K562 (cell line): ENCODE results near the gene CERS1. TPM values are rescaled to one million over a fixed set of nuclear protein-coding genes. Genes with fewer than 3 reads are reported as not detected.

ENCODE experiments used
- ATAC-seq: fragments of 200-7000 bp; cut with Tn5 transposase; 3 replicates; pipeline ENCODE4 v1.9.1; 2020; ENCODE audit warnings: moderate library complexity
- BruUV-seq: library from RNA; stranded (reverse); fragments of 400-500 nt; replicated peaks from 2 replicates; lab custom pipeline; 2021; lab: Mats Ljungman, UMichigan
- CTCF ChIA-PET: fragments of 300-600 bp; formaldehyde crosslinking; extraction: SDS; loops from one replicate; lab custom pipeline; 2021; ENCODE audit warnings: low intra/inter-chr PET ratio; lab: Yijun Ruan, JAX
- POLR2A ChIA-PET: fragments of 300-600, 350-650 bp; sonication (Branson Sonifier 250); formaldehyde crosslinking; extraction: SDS; loops from one replicate; lab custom pipeline; 2021; ENCODE audit warnings: antibody characterized with exemption, inconsistent platforms; lab: Yijun Ruan, JAX
- DNase-seq, 4 experiments: peaks; one replicate each; pipeline versions ENCODE4 v3.0.0 to v3.0.0-alpha.2; 2011 to 2018; ENCODE audit warnings: low spot score in 3 of 4, mixed read lengths in 3 of 4; ENCODE audit errors: extremely low read depth in 1 of 4
- FAIRE-seq: peaks from 2 replicates; lab custom pipeline; 2011; peaks lifted over from hg19 to GRCh38; lab: Jason Lieb, UNC
- H2AFZ ChIP-seq: 2 replicates; pipeline ENCODE4 v1.6.0; 2011; ENCODE audit warnings: low read depth, low read length, control low read depth, inconsistent platforms
- H3K27ac ChIP-seq: fragments of 200-600 bp; 3 replicates; pipeline ENCODE4 v1.8.0; 2011; ENCODE audit warnings: low read depth, mild to moderate bottlenecking, control low read depth, inconsistent platforms, low read length, moderate library complexity, mixed read lengths; ENCODE audit errors: extremely low read depth
- H3K27me3 ChIP-seq, 2 experiments: fragments of 300-600 bp in 1 of 2; 2 replicates in 1 of 2; 3 replicates in 1 of 2; pipeline versions ENCODE4 v1.6.0 to v1.8.0; 2011; ENCODE audit warnings: inconsistent platforms in 2 of 2, low read length in 2 of 2, mild to moderate bottlenecking in 1 of 2, mixed read lengths in 1 of 2, moderate library complexity in 1 of 2; ENCODE audit not compliant: control insufficient read depth in 2 of 2, insufficient read depth in 2 of 2
- H3K36me3 ChIP-seq: fragments of 300-600 bp; 3 replicates; pipeline ENCODE4 v1.8.0; 2011; ENCODE audit warnings: mild to moderate bottlenecking, low read length, inconsistent platforms; ENCODE audit not compliant: control insufficient read depth, insufficient read depth
- H3K4me1 ChIP-seq, 2 experiments: fragments of 200-600 bp in 1 of 2; replicated peaks in 1 of 2; 2 replicates in 1 of 2; 3 replicates in 1 of 2; pipeline versions ENCODE4 v1.5.1 to v1.8.0; 2011; ENCODE audit warnings: inconsistent platforms in 2 of 2, low read length in 2 of 2, mild to moderate bottlenecking in 1 of 2, mixed read lengths in 1 of 2, moderate library complexity in 1 of 2; ENCODE audit not compliant: control insufficient read depth in 2 of 2, insufficient read depth in 2 of 2
- H3K4me2 ChIP-seq: 2 replicates; pipeline ENCODE4 v1.6.1; 2011; ENCODE audit warnings: low read length, control low read depth, inconsistent platforms, mixed read lengths; ENCODE audit not compliant: insufficient read depth
- H3K4me3 ChIP-seq: fragments of 200-600 bp; sonication (generic), shearing (Covaris generic); 2 replicates; pipeline ENCODE4 v1.5.1; 2016; ENCODE audit warnings: control low read depth, inconsistent platforms
- H3K79me2 ChIP-seq: fragments of 200-600 bp; 3 replicates; pipeline ENCODE4 v1.8.0; 2011; ENCODE audit warnings: low read length, inconsistent platforms; ENCODE audit not compliant: control insufficient read depth, insufficient read depth
- H3K9ac ChIP-seq, 2 experiments: 2 replicates each; pipeline versions ENCODE4 v1.6.0 to v1.6.1; 2011; ENCODE audit warnings: low read depth in 2 of 2, low read length in 2 of 2, control low read depth in 1 of 2, inconsistent platforms in 1 of 2, mild to moderate bottlenecking in 1 of 2, mixed read lengths in 1 of 2; ENCODE audit not compliant: insufficient read depth in 1 of 2
- H3K9me1 ChIP-seq: one replicate; pipeline ENCODE4 v1.6.0; 2011; ENCODE audit warnings: inconsistent platforms, mild to moderate bottlenecking, low read length, moderate library complexity; ENCODE audit not compliant: control insufficient read depth, insufficient read depth
- H3K9me3 ChIP-seq: replicated peaks from 2 replicates; pipeline ENCODE4 v1.5.1; 2011; ENCODE audit warnings: low read depth, low read length, inconsistent platforms; ENCODE audit not compliant: control insufficient read depth, insufficient read depth
- H4K20me1 ChIP-seq: replicated peaks from 2 replicates; pipeline ENCODE4 v1.6.1; 2011; ENCODE audit warnings: low read length, inconsistent platforms, mixed read lengths; ENCODE audit not compliant: control insufficient read depth, insufficient read depth
- C11orf30 ChIP-seq: fragments of 450-650 bp; IDR thresholded peaks from 2 replicates; pipeline ENCODE4 v1.6.1; 2016; ENCODE audit warnings: low read depth, mild to moderate bottlenecking
- CHCHD3 ChIP-seq: fragments of 250-450 bp; sonication (Bioruptor Pico); IDR thresholded peaks from 2 replicates; pipeline ENCODE4 v2.1.2; 2022; ENCODE audit warnings: mild to moderate bottlenecking
- CTBP1 ChIP-seq: fragments of 450-650 bp; IDR thresholded peaks from 2 replicates; pipeline ENCODE4 v1.6.1; 2016; ENCODE audit warnings: borderline replicate concordance
- EHMT2 ChIP-seq: fragments of 450-650 bp; IDR thresholded peaks from 2 replicates; pipeline ENCODE4 v1.6.1; 2018; ENCODE audit warnings: antibody characterized with exemption
- NR2F6 ChIP-seq: fragments of 450-650 bp; formaldehyde crosslinking; IDR thresholded peaks from 2 replicates; pipeline ENCODE4 v1.4.0; 2020; ENCODE audit warnings: mild to moderate bottlenecking
- STAT5A ChIP-seq: IDR thresholded peaks from 2 replicates; pipeline ENCODE4 v1.6.1; 2012; ENCODE audit warnings: low read length, inconsistent platforms, borderline replicate concordance
- WGBS: fragments of 100-300 bp; shearing (Covaris generic); methylation state at CpG from one replicate; pipeline ENCODE4 v1.1.6; 2016; ENCODE audit warnings: low coverage, mixed read lengths; ENCODE audit not compliant: insufficient coverage; ENCODE audit errors: missing lambda C conversion rate; 5-methylcytosine and 5-hydroxymethylcytosine counted together
- in situ Hi-C: fragments of 300-500 bp; cut with MboI; formaldehyde crosslinking; loops from 4 replicates; pipeline ENCODE4 v1.15.0; 2018; ENCODE audit warnings: inconsistent platforms, mixed read lengths
- intact Hi-C: fragments of 100-400 bp; cut with micrococcal nuclease; formaldehyde crosslinking; loops from 2 replicates; pipeline ENCODE4 v1.14.2; 2022
- polyA plus RNA-seq, 8 experiments: library from polyadenylated mRNA; depleted of rRNA in 4 of 8; stranded (reverse) in 5 of 8; unstranded in 3 of 8; fragments of >200 nt; fragmentation: Nextera tagmentation in 2 of 8; fragmentation: Illumina TruSeq in 1 of 8; extraction: Ambion mirVana in 2 of 8; extraction: Trizol in 1 of 8; gene quantifications; 2 replicates each; pipeline versions ENCODE4 v1.2.1 to v1.2.3, GENCODE V29; 2011 to 2014; ENCODE audit warnings: inconsistent platforms in 1 of 8, missing spikeins in 1 of 8
- total RNA-seq, 7 experiments: library from RNA; depleted of rRNA in 6 of 7; stranded (reverse); fragments of >200 nt in 6 of 7; fragmentation: Illumina TruSeq in 2 of 7; extraction: Trizol in 2 of 7; gene quantifications; 2 replicates each; pipeline versions ENCODE4 v1.2.1 to v1.2.3, GENCODE V29; 2011 to 2021; ENCODE audit warnings: low replicate concordance in 1 of 7
- TF ChIP-seq, protein P1 (sequence below): sonication (generic); formaldehyde crosslinking; IDR thresholded peaks from 2 replicates; pipeline ENCODE4 v1.8.0; 2023; ENCODE audit warnings: mild to moderate bottlenecking, missing genetic modification reagents
- TF ChIP-seq, protein P2 (sequence below): fragments of 250-450 bp; sonication (Bioruptor Pico); IDR thresholded peaks from 2 replicates; pipeline ENCODE4 v1.8.0; 2022; ENCODE audit warnings: moderate library complexity, mild to moderate bottlenecking, inconsistent platforms
- TF ChIP-seq, protein P3 (sequence below): fragments of 200-800 bp; sonication (Bioruptor generic); IDR thresholded peaks from 2 replicates; pipeline ENCODE4 v1.6.1; 2017; ENCODE audit warnings: missing genetic modification characterization, missing compliant biosample characterization
- TF ChIP-seq, protein P4 (sequence below), 2 experiments: fragments of 450-650 bp; IDR thresholded peaks; 2 replicates each; pipeline ENCODE4 v1.6.1; 2018; ENCODE audit warnings: mild to moderate bottlenecking in 2 of 2, low read depth in 1 of 2; ENCODE audit not compliant: partially characterized antibody in 2 of 2

The CERS1 gene
- total and polyA plus RNA-seq, 9 of the 15 experiments (the other 6 are each of a cell fraction or from before 2014, with no cell fraction given), result 0.33 to 1.5 (median 0.86) TPM; not detected in 2

DNA sequence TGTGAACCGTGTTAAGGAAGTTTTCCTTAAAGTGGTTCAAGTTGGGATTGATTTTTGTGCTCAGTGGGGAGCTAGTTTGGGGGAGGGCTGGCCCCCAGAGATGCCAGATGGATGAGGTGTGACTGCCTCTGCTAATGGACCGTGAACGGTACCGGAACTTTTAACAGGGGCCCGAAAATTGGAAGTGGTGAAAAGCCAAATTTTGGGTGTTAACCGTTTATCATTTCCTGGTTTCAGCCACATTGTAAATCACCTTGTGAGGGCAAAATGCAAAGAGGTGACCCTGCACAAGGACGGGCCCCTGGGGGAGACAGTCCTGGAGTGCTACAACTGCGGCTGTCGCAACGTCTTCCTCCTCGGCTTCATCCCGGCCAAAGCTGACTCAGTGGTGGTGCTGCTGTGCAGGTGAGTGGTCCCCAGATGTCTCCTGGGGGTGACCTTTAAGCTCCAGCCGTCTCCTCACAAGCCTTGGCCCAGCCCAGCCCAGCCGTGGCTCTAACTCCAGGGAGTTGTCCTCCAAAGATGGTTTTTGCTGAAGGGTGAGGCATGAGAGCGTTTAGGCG is 46.0 kb downstream of the CERS1 start (continued):
- TF ChIP-seq, protein P1, sequence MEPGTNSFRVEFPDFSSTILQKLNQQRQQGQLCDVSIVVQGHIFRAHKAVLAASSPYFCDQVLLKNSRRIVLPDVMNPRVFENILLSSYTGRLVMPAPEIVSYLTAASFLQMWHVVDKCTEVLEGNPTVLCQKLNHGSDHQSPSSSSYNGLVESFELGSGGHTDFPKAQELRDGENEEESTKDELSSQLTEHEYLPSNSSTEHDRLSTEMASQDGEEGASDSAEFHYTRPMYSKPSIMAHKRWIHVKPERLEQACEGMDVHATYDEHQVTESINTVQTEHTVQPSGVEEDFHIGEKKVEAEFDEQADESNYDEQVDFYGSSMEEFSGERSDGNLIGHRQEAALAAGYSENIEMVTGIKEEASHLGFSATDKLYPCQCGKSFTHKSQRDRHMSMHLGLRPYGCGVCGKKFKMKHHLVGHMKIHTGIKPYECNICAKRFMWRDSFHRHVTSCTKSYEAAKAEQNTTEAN (CRISPR knock-in tag), result no peak

DNA sequence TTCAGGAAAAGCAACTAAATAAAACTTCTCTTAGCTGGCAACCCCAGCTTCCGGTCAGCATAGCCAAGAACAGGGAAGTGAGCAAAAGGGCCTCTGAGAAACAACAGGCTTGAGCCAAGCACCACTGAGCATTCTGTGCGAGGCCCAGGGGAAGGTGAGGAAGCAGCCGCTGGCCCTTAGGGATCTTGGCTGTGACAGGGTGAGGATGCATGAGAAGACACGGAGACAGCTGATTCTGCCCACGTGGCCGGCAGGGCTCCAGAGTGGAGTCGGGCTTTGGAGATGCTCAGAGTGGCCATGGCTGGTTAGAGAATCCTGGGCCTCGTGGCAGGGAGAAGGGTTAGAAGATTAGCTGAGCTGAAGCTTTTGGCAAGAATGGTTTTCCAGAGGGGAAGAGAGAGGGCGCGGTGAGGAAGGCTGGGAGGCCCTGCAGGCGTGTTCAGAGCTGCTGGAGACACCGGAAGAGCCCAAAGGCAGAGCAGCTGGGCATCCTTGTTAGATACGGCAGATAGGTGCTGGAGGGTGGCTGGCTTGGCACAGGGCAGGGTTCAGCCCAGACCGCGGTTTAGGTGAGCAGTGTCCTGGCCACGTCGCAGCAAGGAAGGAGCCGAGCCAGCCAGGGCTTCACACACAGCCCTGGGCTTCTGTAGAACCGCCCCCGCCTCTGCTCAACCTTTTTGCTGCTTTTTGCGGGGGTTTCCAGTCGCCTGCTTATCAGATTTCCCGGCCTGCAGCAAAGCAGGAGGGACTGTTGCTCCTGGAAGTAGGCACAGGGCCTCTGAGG is 46.9 kb downstream of the CERS1 start:
- Histone ChIP-seq H3K79me2 (peaks cover 57% of the 10 kb centered on the region), H3K9ac (peak overlapping the region in 1 of 2 experiments; percentile 81; a peak in 2 of 4 replicates), H3K36me3 (peaks cover 94% of the 10 kb centered on the region), H3K27me3 (no peaks in the 10 kb centered on the region; a peak in 1 of 5 replicates), H4K20me1 (peaks cover 42% of the 10 kb centered on the region), H3K9me3 (no peaks in the 10 kb centered on the region), H2AFZ (no peak overlapping the region), H3K4me1 (peaks cover 2 to 38% of the 10 kb centered on the region in 2 experiments; a peak in 3 of 5 replicates), H3K4me3 (no peak overlapping the region), H3K4me2 (no peak overlapping the region), H3K9me1 (peaks cover 12% of the 10 kb centered on the region), H3K27ac (no peak overlapping the region)
- DNase-seq, result peak in 1 of 4 experiments; percentile 47
- POLR2A ChIA-PET, result interaction anchor here (0.5 to 1.5 kb wide), 8 partner anchors 9 to 391 kb away, joined by 3 to 4 read pairs (median 3); no protein-coding TSS in a partner anchor
- CTCF ChIA-PET, result no interaction called here
- no TSS peak for BruUV-seq
- FAIRE-seq, result no peak
- no peak for ATAC-seq
- intact Hi-C loops (loop anchor here (10.0 kb wide), 1 partner anchor 254 kb away; no protein-coding TSS in a partner anchor), in situ Hi-C loops (no loop called here)
- 77% methylated on average over 19 of the region's 23 CpGs for WGBS
- TF ChIP-seq STAT5A, result no peak
- TF ChIP-seq CTBP1, result no peak
- TF ChIP-seq C11orf30, result no peak
- TF ChIP-seq, protein P2, sequence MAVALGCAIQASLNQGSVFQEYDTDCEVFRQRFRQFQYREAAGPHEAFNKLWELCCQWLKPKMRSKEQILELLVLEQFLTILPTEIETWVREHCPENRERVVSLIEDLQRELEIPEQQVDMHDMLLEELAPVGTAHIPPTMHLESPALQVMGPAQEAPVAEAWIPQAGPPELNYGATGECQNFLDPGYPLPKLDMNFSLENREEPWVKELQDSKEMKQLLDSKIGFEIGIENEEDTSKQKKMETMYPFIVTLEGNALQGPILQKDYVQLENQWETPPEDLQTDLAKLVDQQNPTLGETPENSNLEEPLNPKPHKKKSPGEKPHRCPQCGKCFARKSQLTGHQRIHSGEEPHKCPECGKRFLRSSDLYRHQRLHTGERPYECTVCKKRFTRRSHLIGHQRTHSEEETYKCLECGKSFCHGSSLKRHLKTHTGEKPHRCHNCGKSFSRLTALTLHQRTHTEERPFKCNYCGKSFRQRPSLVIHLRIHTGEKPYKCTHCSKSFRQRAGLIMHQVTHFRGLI (CRISPR knock-in tag), result no peak
- no peak for TF ChIP-seq NR2F6 (CRISPR knock-in tag)
- no peak for TF ChIP-seq EHMT2
- TF ChIP-seq, protein P3, sequence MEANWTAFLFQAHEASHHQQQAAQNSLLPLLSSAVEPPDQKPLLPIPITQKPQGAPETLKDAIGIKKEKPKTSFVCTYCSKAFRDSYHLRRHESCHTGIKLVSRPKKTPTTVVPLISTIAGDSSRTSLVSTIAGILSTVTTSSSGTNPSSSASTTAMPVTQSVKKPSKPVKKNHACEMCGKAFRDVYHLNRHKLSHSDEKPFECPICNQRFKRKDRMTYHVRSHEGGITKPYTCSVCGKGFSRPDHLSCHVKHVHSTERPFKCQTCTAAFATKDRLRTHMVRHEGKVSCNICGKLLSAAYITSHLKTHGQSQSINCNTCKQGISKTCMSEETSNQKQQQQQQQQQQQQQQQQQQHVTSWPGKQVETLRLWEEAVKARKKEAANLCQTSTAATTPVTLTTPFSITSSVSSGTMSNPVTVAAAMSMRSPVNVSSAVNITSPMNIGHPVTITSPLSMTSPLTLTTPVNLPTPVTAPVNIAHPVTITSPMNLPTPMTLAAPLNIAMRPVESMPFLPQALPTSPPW (CRISPR knock-in tag), result no peak; the same call in 1 of the 2 replicates
- TF ChIP-seq CHCHD3 (CRISPR knock-in tag), result no peak
- TF ChIP-seq, protein P4, sequence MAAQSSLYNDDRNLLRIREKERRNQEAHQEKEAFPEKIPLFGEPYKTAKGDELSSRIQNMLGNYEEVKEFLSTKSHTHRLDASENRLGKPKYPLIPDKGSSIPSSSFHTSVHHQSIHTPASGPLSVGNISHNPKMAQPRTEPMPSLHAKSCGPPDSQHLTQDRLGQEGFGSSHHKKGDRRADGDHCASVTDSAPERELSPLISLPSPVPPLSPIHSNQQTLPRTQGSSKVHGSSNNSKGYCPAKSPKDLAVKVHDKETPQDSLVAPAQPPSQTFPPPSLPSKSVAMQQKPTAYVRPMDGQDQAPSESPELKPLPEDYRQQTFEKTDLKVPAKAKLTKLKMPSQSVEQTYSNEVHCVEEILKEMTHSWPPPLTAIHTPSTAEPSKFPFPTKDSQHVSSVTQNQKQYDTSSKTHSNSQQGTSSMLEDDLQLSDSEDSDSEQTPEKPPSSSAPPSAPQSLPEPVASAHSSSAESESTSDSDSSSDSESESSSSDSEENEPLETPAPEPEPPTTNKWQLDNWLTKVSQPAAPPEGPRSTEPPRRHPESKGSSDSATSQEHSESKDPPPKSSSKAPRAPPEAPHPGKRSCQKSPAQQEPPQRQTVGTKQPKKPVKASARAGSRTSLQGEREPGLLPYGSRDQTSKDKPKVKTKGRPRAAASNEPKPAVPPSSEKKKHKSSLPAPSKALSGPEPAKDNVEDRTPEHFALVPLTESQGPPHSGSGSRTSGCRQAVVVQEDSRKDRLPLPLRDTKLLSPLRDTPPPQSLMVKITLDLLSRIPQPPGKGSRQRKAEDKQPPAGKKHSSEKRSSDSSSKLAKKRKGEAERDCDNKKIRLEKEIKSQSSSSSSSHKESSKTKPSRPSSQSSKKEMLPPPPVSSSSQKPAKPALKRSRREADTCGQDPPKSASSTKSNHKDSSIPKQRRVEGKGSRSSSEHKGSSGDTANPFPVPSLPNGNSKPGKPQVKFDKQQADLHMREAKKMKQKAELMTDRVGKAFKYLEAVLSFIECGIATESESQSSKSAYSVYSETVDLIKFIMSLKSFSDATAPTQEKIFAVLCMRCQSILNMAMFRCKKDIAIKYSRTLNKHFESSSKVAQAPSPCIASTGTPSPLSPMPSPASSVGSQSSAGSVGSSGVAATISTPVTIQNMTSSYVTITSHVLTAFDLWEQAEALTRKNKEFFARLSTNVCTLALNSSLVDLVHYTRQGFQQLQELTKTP (IDR thresholded peaks at IDR 0.05; ENCODE audit: low read depth in 1 of 2, partially characterized antibody in 2 of 2), result no peak
